ENCODE measurements around the gene INPP5E.
A peak's percentile ranks its signal among the peaks of the same experiment; 100 is the strongest.

INPP5E gene

DNA sequence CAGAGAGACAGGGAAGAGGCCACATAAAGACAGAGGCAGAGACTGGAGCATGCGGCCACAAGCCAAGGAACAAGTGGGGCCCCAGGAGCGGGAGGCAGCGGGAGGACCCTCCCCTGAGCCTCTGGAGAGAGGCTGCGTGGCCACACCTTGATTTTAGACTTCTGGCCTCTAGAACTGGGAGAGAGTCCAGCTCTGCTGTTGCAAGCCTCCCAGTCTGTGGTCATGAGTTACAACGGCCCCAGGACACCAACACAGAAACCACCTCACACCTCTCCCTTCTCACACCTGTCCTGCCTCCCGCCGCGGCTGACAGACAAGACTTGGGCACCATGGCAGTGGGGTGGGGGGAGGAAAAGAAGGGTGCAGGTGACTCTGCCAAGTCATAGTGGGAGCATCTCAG, 2.2 kb downstream of the INPP5E start:
- Mint-ChIP-seq H3K4me3 (peak overlapping the region; percentile 85), H3K9me3 (no peaks in the 10 kb centered on the region), H3K36me3 (ENCODE audit: insufficient read depth) (peaks cover 23% of the 10 kb centered on the region), H3K27ac (ENCODE audit: low read depth) (peak overlapping the region; percentile 76), H3K27me3 (no peaks in the 10 kb centered on the region), H3K4me1 (peaks cover 27% of the 10 kb centered on the region)
- ATAC-seq (replicated peaks; ENCODE audit: extremely low read depth, poor library complexity, severe bottlenecking), result no peak
- DNase-seq (ENCODE audit: low spot score in 2 of 2), result no peak

DNA sequence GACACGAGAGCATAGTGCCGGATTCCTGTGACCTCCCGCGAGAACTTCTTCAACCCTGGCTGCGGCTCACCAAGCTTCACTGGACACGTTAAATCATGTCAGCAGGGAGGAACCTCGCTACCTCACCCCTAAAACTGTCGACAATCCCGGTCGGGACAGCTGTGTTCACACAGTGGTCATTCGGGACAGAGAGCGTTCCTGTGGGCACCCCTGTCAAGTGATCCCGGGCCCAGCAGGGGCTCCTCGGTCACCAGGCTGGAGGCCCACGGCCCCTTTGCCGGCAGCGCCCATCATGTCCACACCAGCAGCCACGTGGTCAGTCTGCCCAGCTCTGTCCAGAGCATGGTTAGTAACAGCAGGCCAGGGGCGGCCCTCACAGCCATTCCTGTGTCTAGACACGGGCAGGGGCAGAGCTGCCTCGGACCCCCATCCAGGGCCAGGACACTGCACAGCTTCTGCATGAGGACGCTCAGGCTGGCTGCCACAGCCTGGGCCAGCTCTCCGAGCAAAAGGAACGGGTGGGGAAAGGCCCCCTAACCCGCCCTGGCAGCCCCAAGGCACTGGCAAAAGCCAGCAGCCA, 3.5 kb downstream of the INPP5E start:
- DNase-seq (ENCODE audit: low spot score in 2 of 2), result no peak
- Mint-ChIP-seq H3K27ac (ENCODE audit: low read depth) (no peak overlapping the region), H3K4me3 (peak overlapping the region; percentile 85), H3K9me3 (no peaks in the 10 kb centered on the region), H3K27me3 (no peaks in the 10 kb centered on the region), H3K4me1 (peaks cover 27% of the 10 kb centered on the region), H3K36me3 (ENCODE audit: insufficient read depth) (peaks cover 16% of the 10 kb centered on the region)
- no peak for ATAC-seq (replicated peaks; ENCODE audit: extremely low read depth, poor library complexity, severe bottlenecking)

DNA sequence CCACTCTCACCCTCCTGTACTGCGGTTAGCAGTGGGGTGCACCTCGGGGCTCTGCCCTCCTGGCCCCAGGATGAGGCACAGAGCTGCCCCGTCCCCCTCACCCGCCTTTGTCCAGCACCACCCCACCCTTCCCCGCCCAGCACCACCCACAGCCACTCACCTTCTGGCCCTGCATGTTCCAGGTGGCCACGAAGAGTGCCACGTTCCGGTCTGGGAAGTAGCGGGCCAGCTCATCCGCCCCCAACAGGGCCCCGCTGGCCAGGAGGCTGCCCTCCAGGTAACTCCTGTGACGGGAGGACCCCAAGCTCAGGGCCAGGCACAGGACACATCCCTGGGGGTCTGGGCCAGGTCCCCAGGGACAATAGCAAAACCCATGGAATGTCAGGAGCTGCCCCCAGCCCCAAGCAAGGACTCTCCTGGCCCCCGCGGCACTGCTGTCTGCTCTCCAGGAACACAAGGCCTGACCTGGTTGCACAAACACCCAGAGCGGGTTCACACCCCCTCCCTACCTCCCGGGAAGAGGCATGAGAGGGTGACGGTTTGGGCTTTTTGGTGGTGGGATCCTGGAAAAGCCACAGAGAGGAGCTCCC, 5.0 kb downstream of the INPP5E start:
- H3K27ac Mint-ChIP-seq (ENCODE audit: low read depth), result no peak overlapping the region
- H3K4me1 Mint-ChIP-seq, result peaks cover 27% of the 10 kb centered on the region
- peaks cover 15% of the 10 kb centered on the region for H3K36me3 Mint-ChIP-seq (ENCODE audit: insufficient read depth)
- H3K27me3 Mint-ChIP-seq, result no peaks in the 10 kb centered on the region
- no peaks in the 10 kb centered on the region for H3K9me3 Mint-ChIP-seq
- ATAC-seq (replicated peaks; ENCODE audit: extremely low read depth, poor library complexity, severe bottlenecking) (no peak), DNase-seq (ENCODE audit: low spot score in 2 of 2) (no peak)
- no peak overlapping the region for H3K4me3 Mint-ChIP-seq

DNA sequence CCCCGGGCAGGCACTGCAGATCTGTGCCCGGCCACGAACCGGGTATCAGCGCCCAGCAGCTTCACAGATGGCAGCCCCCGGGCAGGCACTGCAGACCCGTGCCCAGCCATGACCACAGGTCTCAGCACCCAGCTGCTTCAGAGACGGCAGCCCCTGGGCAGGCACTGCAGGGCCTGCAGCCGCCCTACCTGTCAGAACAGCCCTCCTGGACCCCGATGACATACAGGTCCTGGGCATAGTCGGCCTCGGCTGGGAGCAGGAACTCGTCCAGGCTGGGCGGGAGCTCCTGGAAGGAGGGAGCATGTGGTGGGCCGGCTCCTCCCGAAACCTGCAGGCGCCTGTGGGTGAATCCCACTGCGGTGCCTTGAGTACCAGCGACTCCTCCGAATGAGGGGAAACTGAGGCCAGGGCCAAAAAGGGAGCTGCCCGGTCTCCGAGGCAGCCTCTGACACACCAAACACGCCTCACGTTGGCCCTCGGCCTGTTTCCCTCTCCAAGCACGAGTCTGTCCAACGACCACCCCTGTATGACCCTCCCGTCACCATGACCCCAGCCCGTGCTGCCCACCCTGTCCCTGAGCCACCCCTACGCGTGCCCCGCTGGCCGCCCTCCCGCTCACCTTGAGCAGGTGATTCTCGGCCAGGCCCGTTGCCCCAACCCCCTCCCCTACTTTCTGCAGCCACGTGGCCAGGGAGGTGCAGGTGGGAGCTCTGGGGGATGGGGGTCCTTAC, 5.6 kb downstream of the INPP5E start:
- Mint-ChIP-seq H3K36me3 (ENCODE audit: insufficient read depth) (peaks cover 15% of the 10 kb centered on the region), H3K27me3 (no peaks in the 10 kb centered on the region), H3K4me1 (peaks cover 27% of the 10 kb centered on the region), H3K4me3 (no peak overlapping the region), H3K27ac (ENCODE audit: low read depth) (no peak overlapping the region), H3K9me3 (no peaks in the 10 kb centered on the region)
- ATAC-seq (replicated peaks; ENCODE audit: extremely low read depth, poor library complexity, severe bottlenecking) (no peak), DNase-seq (ENCODE audit: low spot score in 2 of 2) (no peak)

DNA sequence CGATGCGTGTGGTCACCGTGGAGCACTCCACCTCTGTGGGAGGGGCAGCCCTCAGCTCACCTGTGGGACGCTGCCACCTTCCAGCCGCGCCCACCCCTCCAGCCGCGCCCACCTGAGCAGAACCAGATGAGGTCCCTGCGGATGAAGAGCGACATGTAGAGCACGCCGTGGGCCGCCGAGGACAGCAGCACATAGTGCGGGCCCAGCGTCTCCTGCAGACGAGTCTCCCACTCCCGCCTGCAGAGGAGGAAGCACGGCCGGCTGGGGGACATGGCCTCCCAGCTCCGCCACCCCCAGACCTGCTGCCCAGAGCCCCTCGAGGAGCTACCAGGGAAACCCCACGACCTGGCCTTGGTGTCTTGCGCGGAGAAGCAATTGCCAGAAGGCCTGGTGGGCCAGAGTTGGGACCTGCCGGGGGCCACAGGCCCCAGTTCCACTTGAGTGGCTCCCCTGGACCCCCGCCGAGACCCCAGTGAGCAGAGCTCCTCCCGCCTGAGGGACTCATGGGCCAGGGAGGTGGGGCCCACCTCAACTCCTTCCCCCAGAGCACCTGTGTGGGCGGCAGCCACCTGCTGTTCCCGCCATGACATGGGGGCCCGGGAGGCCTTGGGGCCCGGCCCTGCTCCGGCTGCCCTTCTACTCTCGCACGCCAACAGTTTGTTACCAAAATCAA, 6.5 kb downstream of the INPP5E start:
- Mint-ChIP-seq H3K9me3 (no peaks in the 10 kb centered on the region), H3K36me3 (ENCODE audit: insufficient read depth) (peaks cover 17% of the 10 kb centered on the region), H3K4me1 (peaks cover 24% of the 10 kb centered on the region), H3K27ac (ENCODE audit: low read depth) (no peak overlapping the region), H3K27me3 (no peaks in the 10 kb centered on the region), H3K4me3 (no peak overlapping the region)
- ATAC-seq (replicated peaks; ENCODE audit: extremely low read depth, poor library complexity, severe bottlenecking) (no peak), DNase-seq (ENCODE audit: low spot score in 2 of 2) (no peak)

DNA sequence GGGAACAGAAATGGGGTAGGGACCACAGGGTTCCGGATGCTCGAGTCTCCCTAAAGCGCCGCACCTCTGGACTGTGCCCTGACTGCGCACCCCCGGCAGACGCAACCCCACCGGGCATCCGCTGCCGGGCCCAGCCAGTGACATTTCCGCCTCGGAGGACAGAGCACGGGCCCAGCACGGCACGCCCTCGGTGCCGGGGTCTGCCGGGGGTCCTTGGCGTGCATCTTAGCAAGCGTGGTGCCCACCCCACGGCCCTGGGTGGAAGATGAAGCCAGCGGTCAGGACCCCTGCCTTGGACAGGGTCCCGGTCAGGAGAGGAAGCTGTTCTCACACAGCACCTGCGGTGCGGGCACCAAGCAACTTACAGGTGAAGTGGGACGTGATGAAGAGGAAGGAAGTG, 7.1 kb downstream of the INPP5E start:
- no peak for ATAC-seq (replicated peaks; ENCODE audit: extremely low read depth, poor library complexity, severe bottlenecking)
- no peaks in the 10 kb centered on the region for H3K9me3 Mint-ChIP-seq
- H3K4me3 Mint-ChIP-seq, result no peak overlapping the region

DNA sequence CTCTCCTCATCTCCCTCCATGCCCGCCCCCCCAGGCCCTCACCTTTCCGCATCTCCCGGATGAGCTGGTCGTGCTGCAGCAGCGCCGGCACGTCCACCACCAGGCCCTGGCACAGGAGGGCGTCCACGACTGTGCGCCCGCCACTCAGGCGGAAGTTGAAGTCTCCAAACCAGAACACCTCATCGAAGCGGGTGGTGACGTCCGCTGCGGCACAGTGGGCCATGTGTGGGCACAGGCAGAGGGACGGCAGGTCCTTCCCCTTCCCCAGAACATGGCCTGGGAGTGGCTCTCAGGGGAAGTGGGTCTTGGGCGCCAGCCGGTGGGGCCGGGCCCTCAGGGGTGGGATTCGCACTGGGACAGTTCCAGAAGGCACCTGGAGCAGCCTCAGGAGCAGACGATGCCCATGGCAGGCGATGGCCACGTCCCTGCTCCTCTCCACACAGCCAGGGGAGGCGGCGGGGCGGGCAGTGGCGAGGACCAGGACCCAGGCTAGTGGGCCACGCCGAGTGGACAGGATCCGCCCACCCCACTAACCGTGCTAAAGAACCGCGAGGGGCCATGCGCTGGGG, 7.8 kb downstream of the INPP5E start:
- H3K4me1 Mint-ChIP-seq, result peaks cover 13% of the 10 kb centered on the region
- H3K9me3 Mint-ChIP-seq, result no peaks in the 10 kb centered on the region
- no peaks in the 10 kb centered on the region for H3K27me3 Mint-ChIP-seq
- H3K4me3 Mint-ChIP-seq, result no peak overlapping the region
- ATAC-seq (replicated peaks; ENCODE audit: extremely low read depth, poor library complexity, severe bottlenecking), result no peak
- DNase-seq (ENCODE audit: low spot score in 2 of 2), result no peak
- peaks cover 18% of the 10 kb centered on the region for H3K36me3 Mint-ChIP-seq (ENCODE audit: insufficient read depth)
- no peak overlapping the region for H3K27ac Mint-ChIP-seq (ENCODE audit: low read depth)

More for the DNA sequence above, 7.1 kb downstream of the INPP5E start:
- no peak for DNase-seq (ENCODE audit: low spot score in 2 of 2)
- peaks cover 18% of the 10 kb centered on the region for H3K36me3 Mint-ChIP-seq (ENCODE audit: insufficient read depth)
- H3K27ac Mint-ChIP-seq (ENCODE audit: low read depth), result no peak overlapping the region
- H3K4me1 Mint-ChIP-seq, result peaks cover 20% of the 10 kb centered on the region
- H3K27me3 Mint-ChIP-seq, result no peaks in the 10 kb centered on the region

DNA sequence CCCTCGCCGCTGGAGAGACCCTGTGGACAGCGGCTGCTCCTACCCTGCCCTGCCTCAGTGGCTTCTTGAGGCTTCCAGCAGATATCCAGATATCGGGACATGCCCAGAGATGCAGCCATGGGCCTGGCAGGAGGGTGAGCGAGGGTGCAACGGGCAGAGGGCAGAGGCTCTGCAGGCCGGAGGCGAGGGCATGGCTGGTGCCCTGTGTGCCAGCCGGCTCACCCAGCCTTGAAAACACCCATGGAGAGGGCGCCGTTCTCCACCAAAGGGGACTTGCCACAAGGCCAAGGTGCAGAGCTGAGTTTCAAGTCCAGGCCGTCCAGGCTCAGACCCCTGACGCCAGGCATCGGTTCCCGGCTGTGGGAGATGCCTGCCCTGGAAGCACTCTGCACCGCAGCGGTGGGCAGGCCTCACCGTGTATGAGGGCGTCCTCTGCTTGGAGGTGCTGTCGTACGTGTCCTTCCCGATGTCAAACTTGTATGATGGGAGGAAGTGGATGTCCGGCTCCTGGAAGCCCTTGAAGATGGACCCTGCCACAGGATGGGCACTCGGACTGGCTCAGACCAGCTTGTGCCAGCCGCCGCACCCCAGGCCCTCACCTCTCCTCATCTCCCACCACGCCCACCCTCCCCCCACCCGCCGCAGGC, 8.9 kb downstream of the INPP5E start:
- H3K4me1 Mint-ChIP-seq, result peaks cover 1% of the 10 kb centered on the region
- H3K9me3 Mint-ChIP-seq, result no peaks in the 10 kb centered on the region
- no peak overlapping the region for H3K4me3 Mint-ChIP-seq
- H3K27ac Mint-ChIP-seq (ENCODE audit: low read depth), result peak overlapping the region; percentile 41
- DNase-seq (ENCODE audit: low spot score in 2 of 2), result no peak
- peaks cover 18% of the 10 kb centered on the region for H3K36me3 Mint-ChIP-seq (ENCODE audit: insufficient read depth)
- H3K27me3 Mint-ChIP-seq, result no peaks in the 10 kb centered on the region
- ATAC-seq (replicated peaks; ENCODE audit: extremely low read depth, poor library complexity, severe bottlenecking), result no peak

DNA sequence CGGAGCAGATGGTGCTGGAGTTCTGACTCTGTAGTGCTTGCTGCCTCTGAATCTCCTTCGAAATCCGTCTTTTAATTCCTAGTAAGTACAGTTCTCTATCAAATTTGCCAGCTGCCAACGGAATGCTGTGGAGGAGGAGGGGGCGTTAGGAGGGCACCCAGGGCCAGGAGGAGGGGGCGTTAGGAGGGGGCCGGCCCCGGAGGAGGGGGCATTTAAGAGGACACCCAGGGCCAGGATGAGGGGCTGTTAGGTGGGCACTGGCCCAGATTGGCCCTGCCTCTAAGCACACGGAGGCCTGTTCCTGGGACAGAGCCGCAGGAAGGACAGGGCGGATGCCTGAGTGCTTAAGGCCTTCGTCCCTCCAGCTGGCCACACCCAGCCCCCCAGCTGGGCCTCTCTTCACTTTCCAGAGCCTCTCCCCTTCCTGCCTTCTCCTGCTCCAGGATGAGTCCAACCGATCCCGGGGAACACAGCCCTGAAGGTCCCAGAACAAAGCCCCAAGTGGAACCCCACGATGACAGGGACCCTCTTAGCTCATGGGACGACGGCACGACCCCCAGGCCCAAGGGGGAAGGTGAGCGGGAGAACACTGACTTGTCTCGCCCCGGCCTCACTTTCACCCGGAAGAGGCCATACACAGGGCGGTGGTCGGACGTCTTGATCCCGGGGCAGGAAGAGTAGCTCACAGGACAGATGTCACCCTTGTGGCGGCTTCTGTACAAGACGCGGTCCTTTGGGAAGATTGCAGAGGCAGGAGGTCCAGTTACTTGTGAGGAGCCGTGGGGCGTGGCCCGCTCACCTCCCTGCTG, 9.8 kb downstream of the INPP5E start:
- no peaks in the 10 kb centered on the region for H3K27me3 Mint-ChIP-seq
- H3K4me1 Mint-ChIP-seq, result no peaks in the 10 kb centered on the region
- no peak overlapping the region for H3K4me3 Mint-ChIP-seq
- ATAC-seq (replicated peaks; ENCODE audit: extremely low read depth, poor library complexity, severe bottlenecking), result no peak
- H3K9me3 Mint-ChIP-seq, result no peaks in the 10 kb centered on the region
- H3K27ac Mint-ChIP-seq (ENCODE audit: low read depth), result peak overlapping the region; percentile 41
- no peak for DNase-seq (ENCODE audit: low spot score in 2 of 2)
- peaks cover 17% of the 10 kb centered on the region for H3K36me3 Mint-ChIP-seq (ENCODE audit: insufficient read depth)

DNA sequence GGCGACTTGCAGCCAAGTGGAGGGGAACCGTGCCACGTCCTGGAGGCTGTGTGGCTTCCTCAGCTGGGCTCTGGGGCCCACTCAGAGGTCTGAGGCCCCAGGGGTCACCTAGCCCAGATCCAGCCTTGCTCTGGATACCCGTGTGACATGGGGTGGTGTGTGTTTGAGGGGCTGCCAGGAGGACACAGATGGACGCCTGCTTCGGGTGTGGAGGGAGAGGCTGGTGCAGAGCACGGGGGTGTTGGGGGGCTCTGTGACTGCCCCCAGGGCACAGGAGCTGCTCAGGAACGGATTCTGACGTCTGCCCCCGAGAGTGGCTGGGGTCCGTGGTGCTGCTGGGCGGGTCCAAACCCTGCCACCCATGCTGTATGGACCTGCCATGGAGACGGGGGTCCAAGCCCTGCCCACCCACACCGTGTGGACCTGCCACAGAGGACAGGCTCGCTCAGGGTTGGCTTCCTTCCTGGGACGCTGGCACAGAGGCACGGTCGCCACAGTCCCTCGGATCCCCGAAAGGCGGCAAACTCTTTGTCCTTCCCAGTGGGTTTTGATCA, 10.5 kb downstream of the INPP5E start:
- H3K4me1 Mint-ChIP-seq, result no peaks in the 10 kb centered on the region
- H3K27ac Mint-ChIP-seq (ENCODE audit: low read depth), result no peak overlapping the region
- peaks cover 17% of the 10 kb centered on the region for H3K36me3 Mint-ChIP-seq (ENCODE audit: insufficient read depth)
- H3K9me3 Mint-ChIP-seq, result no peaks in the 10 kb centered on the region
- no peak overlapping the region for H3K4me3 Mint-ChIP-seq
- ATAC-seq (replicated peaks; ENCODE audit: extremely low read depth, poor library complexity, severe bottlenecking) (no peak), DNase-seq (ENCODE audit: low spot score in 2 of 2) (no peak)
- H3K27me3 Mint-ChIP-seq, result no peaks in the 10 kb centered on the region

DNA sequence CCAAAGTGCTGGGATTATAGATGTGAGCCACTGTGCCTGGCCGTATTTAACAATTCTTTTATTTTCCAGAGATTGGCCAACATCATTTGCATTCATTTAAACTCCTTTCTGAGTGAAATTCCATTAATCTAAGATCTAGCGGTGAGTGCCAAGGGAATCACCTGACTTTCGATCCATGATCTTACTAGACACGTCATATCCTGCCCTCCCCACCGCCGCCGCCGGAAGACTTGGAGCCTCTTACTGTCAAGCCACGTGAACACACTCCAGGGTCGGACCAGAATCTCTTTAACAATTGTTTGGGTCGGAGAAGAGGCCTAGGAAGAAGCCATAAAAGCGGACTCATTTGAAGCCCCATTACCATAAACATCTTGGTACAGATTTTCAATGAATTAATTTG, 12.9 kb downstream of the INPP5E start:
- H3K4me3 Mint-ChIP-seq, result no peak overlapping the region
- ATAC-seq (replicated peaks; ENCODE audit: extremely low read depth, poor library complexity, severe bottlenecking) (no peak), DNase-seq (ENCODE audit: low spot score in 2 of 2) (no peak)
- no peaks in the 10 kb centered on the region for H3K27me3 Mint-ChIP-seq
- H3K27ac Mint-ChIP-seq (ENCODE audit: low read depth), result no peak overlapping the region
- no peaks in the 10 kb centered on the region for H3K9me3 Mint-ChIP-seq
- H3K36me3 Mint-ChIP-seq (ENCODE audit: insufficient read depth), result peaks cover 25% of the 10 kb centered on the region
- no peaks in the 10 kb centered on the region for H3K4me1 Mint-ChIP-seq
